Trophoblast cell (in vitro differentiated cells and primary cell): ENCODE measurements around the gene MYLK3.

Experiments used
- DNase-seq, 2 donors: peaks; one replicate each; pipeline ENCODE4 v3.0.0-alpha.2; 2016
- H2AFZ ChIP-seq: 2 replicates; pipeline ENCODE4 v1.6.1; 2013; ENCODE audit warnings: low read length, moderate library complexity, mild to moderate bottlenecking; ENCODE audit not compliant: insufficient read depth, poor library complexity
- H2AK5ac ChIP-seq: 2 replicates; pipeline ENCODE4 v1.6.1; 2013; ENCODE audit warnings: mild to moderate bottlenecking, low read length
- H2BK120ac ChIP-seq: 2 replicates; pipeline ENCODE4 v1.6.1; 2013; ENCODE audit warnings: low read length, mild to moderate bottlenecking, moderate library complexity; ENCODE audit not compliant: insufficient read depth, poor library complexity
- H2BK12ac ChIP-seq: 2 replicates; pipeline ENCODE4 v1.6.1; 2013; ENCODE audit warnings: mild to moderate bottlenecking, low read length, moderate library complexity
- H2BK5ac ChIP-seq: 2 replicates; pipeline ENCODE4 v1.6.1; 2013; ENCODE audit warnings: low read length, low read depth, moderate library complexity, mild to moderate bottlenecking; ENCODE audit not compliant: poor library complexity
- H3K14ac ChIP-seq: 2 replicates; pipeline ENCODE4 v1.6.1; 2013; ENCODE audit warnings: mild to moderate bottlenecking, low read length
- H3K18ac ChIP-seq: 2 replicates; pipeline ENCODE4 v1.6.1; 2013; ENCODE audit warnings: mild to moderate bottlenecking, low read length
- H3K23ac ChIP-seq: 2 replicates; pipeline ENCODE4 v1.6.1; 2013; ENCODE audit warnings: low read length
- H3K27ac ChIP-seq: 2 replicates; pipeline ENCODE4 v1.5.1; 2013; ENCODE audit warnings: low read depth, mild to moderate bottlenecking, inconsistent platforms, low read length, moderate library complexity
- H3K27me3 ChIP-seq: 2 replicates; pipeline ENCODE4 v1.6.1; 2013; ENCODE audit warnings: inconsistent platforms, mild to moderate bottlenecking, low read length, moderate library complexity; ENCODE audit not compliant: insufficient read depth
- H3K36me3 ChIP-seq, 2 experiments: 1 replicate in 1 of 2; 2 replicates in 1 of 2; pipeline ENCODE4 v1.6.1; 2013; ENCODE audit warnings: low read length in 2 of 2, mild to moderate bottlenecking in 2 of 2, moderate library complexity in 1 of 2; ENCODE audit not compliant: insufficient read depth in 2 of 2, control insufficient read depth in 1 of 2
- H3K4ac ChIP-seq: 2 replicates; pipeline ENCODE4 v1.6.1; 2013; ENCODE audit warnings: low read depth, mild to moderate bottlenecking, low read length, moderate library complexity
- H3K4me1 ChIP-seq, 2 experiments: 1 replicate in 1 of 2; 2 replicates in 1 of 2; pipeline ENCODE4 v1.6.1; 2013; ENCODE audit warnings: low read length in 2 of 2, mild to moderate bottlenecking in 2 of 2, moderate library complexity in 1 of 2; ENCODE audit not compliant: insufficient read depth in 2 of 2, control insufficient read depth in 1 of 2
- H3K4me2 ChIP-seq: 2 replicates; pipeline ENCODE4 v1.6.1; 2013; ENCODE audit warnings: inconsistent platforms, mild to moderate bottlenecking, low read length, moderate library complexity
- H3K4me3 ChIP-seq: 2 replicates; pipeline ENCODE4 v1.5.1; 2013; ENCODE audit warnings: mild to moderate bottlenecking, low read depth, low read length, inconsistent platforms
- H3K79me1 ChIP-seq: one replicate; pipeline ENCODE4 v1.6.1; 2013; ENCODE audit warnings: low read length
- H3K79me2 ChIP-seq: 2 replicates; pipeline ENCODE4 v1.6.1; 2013; ENCODE audit warnings: low read length, mild to moderate bottlenecking; ENCODE audit not compliant: control insufficient read depth, insufficient read depth, poor library complexity
- H3K9ac ChIP-seq: 2 replicates; pipeline ENCODE4 v1.6.1; 2013; ENCODE audit warnings: mild to moderate bottlenecking, low read length
- H3K9me3 ChIP-seq: 2 replicates; pipeline ENCODE4 v1.6.1; 2013; ENCODE audit warnings: low read depth, mild to moderate bottlenecking, control low read depth, inconsistent platforms, low read length; ENCODE audit not compliant: insufficient read depth
- H4K12ac ChIP-seq: 2 replicates; pipeline ENCODE4 v1.6.1; 2013; ENCODE audit warnings: low read depth, mild to moderate bottlenecking, low read length, moderate library complexity
- H4K8ac ChIP-seq: 2 replicates; pipeline ENCODE4 v1.6.1; 2013; ENCODE audit warnings: low read depth, mild to moderate bottlenecking, low read length, moderate library complexity
- H4K91ac ChIP-seq: one replicate; pipeline ENCODE4 v1.6.1; 2013; ENCODE audit warnings: low read depth, mild to moderate bottlenecking, low read length, moderate library complexity
- WGBS: extraction: QIAGEN DNeasy Blood & Tissue Kit; methylation state at CpG from one replicate; pipeline ENCODE4 v1.1.7; 2013; ENCODE audit warnings: missing lambda C conversion rate; ENCODE audit not compliant: insufficient read length, insufficient coverage; ENCODE audit errors: extremely low coverage; 5-methylcytosine and 5-hydroxymethylcytosine counted together

The MYLK3 gene

DNA sequence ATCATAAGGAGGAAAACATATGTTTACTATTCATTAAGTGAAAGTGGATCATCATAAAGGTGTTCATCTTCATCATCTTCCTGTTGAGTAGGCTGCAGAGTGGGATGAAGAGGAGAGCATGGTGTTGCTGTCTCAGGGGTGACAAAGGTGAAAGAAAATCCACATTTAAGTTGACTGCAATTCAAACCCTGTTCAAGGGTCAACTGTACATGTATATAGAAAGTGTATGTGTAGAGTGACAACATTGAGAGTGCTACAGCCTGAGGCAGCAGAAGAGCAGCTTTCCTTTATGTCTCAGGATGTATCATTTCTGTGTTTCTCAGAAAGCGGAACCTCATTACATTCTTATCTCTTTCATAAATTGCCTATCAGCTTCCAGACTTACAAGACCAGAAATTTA is 41.5 kb downstream of the MYLK3 start:
- Histone ChIP-seq H4K8ac (no peak overlapping the region), H3K4me3 (no peak overlapping the region), H2AK5ac (no peak overlapping the region), H4K91ac (no peak overlapping the region), H3K4me2 (no peak overlapping the region), H3K18ac (no peak overlapping the region), H4K12ac (no peak overlapping the region), H3K79me2 (peaks cover 1% of the 10 kb centered on the region), H3K27me3 (no peaks in the 10 kb centered on the region), H3K23ac (no peak overlapping the region), H3K4ac (no peak overlapping the region), H3K27ac (no peak overlapping the region), H3K4me1 (peaks cover 0 to 7% of the 10 kb centered on the region in 2 experiments), H3K14ac (no peak overlapping the region), H3K36me3 (peaks cover 2% of the 10 kb centered on the region in 2 experiments), H3K79me1 (no peaks in the 10 kb centered on the region), H2BK12ac (no peak overlapping the region), H3K9me3 (no peaks in the 10 kb centered on the region), H2AFZ (no peak overlapping the region), H2BK5ac (no peak overlapping the region), H2BK120ac (no peak overlapping the region), H3K9ac (no peak overlapping the region)
- no CpG with 5 or more reads among the region's 1 CpG for WGBS
- no peak for DNase-seq

GRCh38 chr16:46702030-46702429 is 46.1 kb downstream of the MYLK3 start:
- H3K23ac ChIP-seq, result no peak overlapping the region
- DNase-seq, result no peak
- no peak overlapping the region for H3K4me3 ChIP-seq
- no peak overlapping the region for H2BK12ac ChIP-seq
- H3K18ac ChIP-seq, result no peak overlapping the region
- no peaks in the 10 kb centered on the region for H3K4me1 ChIP-seq
- H3K9ac ChIP-seq, result no peak overlapping the region
- H4K8ac ChIP-seq, result no peak overlapping the region
- no peak overlapping the region for H3K27ac ChIP-seq
- no peak overlapping the region for H3K4me2 ChIP-seq
- no peaks in the 10 kb centered on the region for H3K9me3 ChIP-seq
- H3K79me1 ChIP-seq, result no peaks in the 10 kb centered on the region
- WGBS, result no CpG with 5 or more reads among the region's 2 CpGs
- H3K79me2 ChIP-seq, result no peaks in the 10 kb centered on the region
- H2BK5ac ChIP-seq, result no peak overlapping the region
- H3K4ac ChIP-seq, result no peak overlapping the region
- H4K12ac ChIP-seq, result no peak overlapping the region
- no peak overlapping the region for H4K91ac ChIP-seq
- H2BK120ac ChIP-seq, result no peak overlapping the region
- H3K14ac ChIP-seq, result no peak overlapping the region
- no peak overlapping the region for H2AK5ac ChIP-seq
- H3K27me3 ChIP-seq, result no peaks in the 10 kb centered on the region
- H2AFZ ChIP-seq, result no peak overlapping the region
- H3K36me3 ChIP-seq, result peaks cover 9 to 14% of the 10 kb centered on the region in 2 experiments

DNA sequence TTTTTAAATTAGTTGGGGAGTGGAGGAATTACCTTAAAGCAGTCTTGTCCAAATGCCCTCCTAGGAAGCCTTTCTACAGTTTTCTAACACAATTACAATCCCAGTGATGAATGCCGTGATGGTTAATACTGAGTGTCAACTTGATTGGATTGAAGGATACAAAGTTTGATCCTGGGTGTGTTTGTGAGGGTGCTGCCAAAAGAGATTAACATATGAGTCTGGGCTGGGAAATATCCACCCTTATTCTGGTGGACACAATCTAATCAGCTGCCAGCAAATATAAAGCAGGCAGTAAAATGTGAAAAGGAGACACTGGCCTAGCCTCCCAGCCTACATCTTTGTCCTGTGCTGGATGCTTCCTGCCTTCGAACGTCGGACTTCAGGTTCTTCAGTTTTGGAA is 46.5 kb downstream of the MYLK3 start:
- no CpG with 5 or more reads among the region's 4 CpGs for WGBS
- H2AFZ ChIP-seq, result no peak overlapping the region
- no peaks in the 10 kb centered on the region for H3K27me3 ChIP-seq
- H2BK12ac ChIP-seq, result no peak overlapping the region
- no peak for DNase-seq
- no peak overlapping the region for H2BK5ac ChIP-seq
- no peak overlapping the region for H3K4ac ChIP-seq
- no peak overlapping the region for H3K23ac ChIP-seq
- H3K9me3 ChIP-seq, result no peaks in the 10 kb centered on the region
- no peak overlapping the region for H3K18ac ChIP-seq
- H2AK5ac ChIP-seq, result no peak overlapping the region
- peaks cover 11 to 17% of the 10 kb centered on the region in 2 experiments for H3K36me3 ChIP-seq
- no peak overlapping the region for H2BK120ac ChIP-seq
- no peak overlapping the region for H3K4me2 ChIP-seq
- no peak overlapping the region for H4K8ac ChIP-seq
- H3K14ac ChIP-seq, result no peak overlapping the region
- H3K4me3 ChIP-seq, result no peak overlapping the region
- H3K79me1 ChIP-seq, result no peaks in the 10 kb centered on the region
- H3K79me2 ChIP-seq, result no peaks in the 10 kb centered on the region
- no peaks in the 10 kb centered on the region for H3K4me1 ChIP-seq
- H3K27ac ChIP-seq, result no peak overlapping the region
- no peak overlapping the region for H4K12ac ChIP-seq
- H4K91ac ChIP-seq, result no peak overlapping the region
- no peak overlapping the region for H3K9ac ChIP-seq

DNA sequence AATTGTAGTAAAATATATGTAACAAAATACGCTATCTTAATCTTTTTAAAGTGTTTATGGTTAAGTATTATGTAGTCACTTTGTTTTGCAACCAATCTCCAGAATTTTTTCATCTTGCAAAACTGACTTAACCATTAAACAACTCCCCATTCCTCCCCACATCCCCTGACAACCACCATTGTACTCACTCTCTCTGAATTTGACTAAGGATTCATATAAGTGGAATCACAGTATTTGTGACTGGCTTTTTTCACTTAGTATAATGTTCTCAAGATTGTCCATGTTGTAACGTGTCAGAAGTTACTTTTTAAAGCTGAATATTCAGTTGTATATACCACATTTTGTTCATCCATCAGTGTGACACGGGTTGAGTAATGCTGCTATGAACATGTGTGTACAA is 48.1 kb downstream of the MYLK3 start:
- Histone ChIP-seq H2BK5ac (no peak overlapping the region), H3K4me1 (no peaks in the 10 kb centered on the region), H3K4me2 (no peak overlapping the region), H3K79me1 (no peaks in the 10 kb centered on the region), H3K23ac (no peak overlapping the region), H2BK12ac (no peak overlapping the region), H3K27me3 (no peaks in the 10 kb centered on the region), H2AFZ (no peak overlapping the region), H4K8ac (no peak overlapping the region), H4K91ac (no peak overlapping the region), H3K9me3 (no peaks in the 10 kb centered on the region), H3K4ac (no peak overlapping the region), H2AK5ac (no peak overlapping the region), H3K18ac (no peak overlapping the region), H3K79me2 (no peaks in the 10 kb centered on the region), H3K14ac (no peak overlapping the region), H3K27ac (no peak overlapping the region), H3K36me3 (peaks cover 18 to 24% of the 10 kb centered on the region in 2 experiments), H4K12ac (no peak overlapping the region), H3K9ac (no peak overlapping the region), H2BK120ac (no peak overlapping the region), H3K4me3 (no peak overlapping the region)
- DNase-seq, result no peak
- WGBS, result no CpG with 5 or more reads among the region's 3 CpGs
